Measurements from ENCODE around the gene KCNC1. TPM values are rescaled to one million over a fixed set of nuclear protein-coding genes. Genes with fewer than 3 reads are reported as not detected.

Gene KCNC1
- total RNA-seq, 1 experiment from 2014 or later = 0.20 TPM

DNA sequence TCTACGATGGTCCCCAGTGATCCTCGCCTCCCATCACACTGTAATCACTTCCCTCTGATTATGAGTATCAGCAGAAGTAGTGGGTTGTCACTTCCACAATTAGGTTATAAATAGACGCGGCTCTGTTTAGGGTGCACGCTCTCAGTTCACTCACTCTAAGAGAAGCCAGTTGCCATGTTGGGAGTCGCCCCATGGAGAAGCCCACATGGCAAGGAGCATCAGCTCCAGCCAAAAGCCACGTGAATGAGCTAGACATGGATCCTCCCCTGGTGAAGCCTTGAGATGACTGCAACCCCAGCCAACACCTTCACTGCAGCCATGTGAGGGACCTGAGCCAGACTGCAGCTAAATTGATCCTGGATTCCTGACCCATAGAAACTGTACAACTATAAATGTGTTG is 41.6 kb upstream of the KCNC1 start (continued):
- TF ChIP-seq, protein P1, sequence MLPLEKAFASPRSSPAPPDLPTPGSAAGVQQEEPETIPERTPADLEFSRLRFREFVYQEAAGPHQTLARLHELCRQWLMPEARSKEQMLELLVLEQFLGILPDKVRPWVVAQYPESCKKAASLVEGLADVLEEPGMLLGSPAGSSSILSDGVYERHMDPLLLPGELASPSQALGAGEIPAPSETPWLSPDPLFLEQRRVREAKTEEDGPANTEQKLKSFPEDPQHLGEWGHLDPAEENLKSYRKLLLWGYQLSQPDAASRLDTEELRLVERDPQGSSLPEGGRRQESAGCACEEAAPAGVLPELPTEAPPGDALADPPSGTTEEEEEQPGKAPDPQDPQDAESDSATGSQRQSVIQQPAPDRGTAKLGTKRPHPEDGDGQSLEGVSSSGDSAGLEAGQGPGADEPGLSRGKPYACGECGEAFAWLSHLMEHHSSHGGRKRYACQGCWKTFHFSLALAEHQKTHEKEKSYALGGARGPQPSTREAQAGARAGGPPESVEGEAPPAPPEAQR (CRISPR knock-in tag; IDR thresholded peaks at IDR 0.05) = no peak
- TF ChIP-seq ZNF416 (CRISPR knock-in tag; IDR thresholded peaks at IDR 0.05) (no peak), JUN (CRISPR knock-in tag; IDR thresholded peaks at IDR 0.05) (no peak), PRRX2 (CRISPR knock-in tag; IDR thresholded peaks at IDR 0.05) (no peak), MYBL2 (CRISPR knock-in tag; IDR thresholded peaks at IDR 0.05) (no peak), RELA (CRISPR knock-in tag; IDR thresholded peaks at IDR 0.05; ENCODE audit: borderline replicate concordance) (no peak)
- TF ChIP-seq, protein P2, sequence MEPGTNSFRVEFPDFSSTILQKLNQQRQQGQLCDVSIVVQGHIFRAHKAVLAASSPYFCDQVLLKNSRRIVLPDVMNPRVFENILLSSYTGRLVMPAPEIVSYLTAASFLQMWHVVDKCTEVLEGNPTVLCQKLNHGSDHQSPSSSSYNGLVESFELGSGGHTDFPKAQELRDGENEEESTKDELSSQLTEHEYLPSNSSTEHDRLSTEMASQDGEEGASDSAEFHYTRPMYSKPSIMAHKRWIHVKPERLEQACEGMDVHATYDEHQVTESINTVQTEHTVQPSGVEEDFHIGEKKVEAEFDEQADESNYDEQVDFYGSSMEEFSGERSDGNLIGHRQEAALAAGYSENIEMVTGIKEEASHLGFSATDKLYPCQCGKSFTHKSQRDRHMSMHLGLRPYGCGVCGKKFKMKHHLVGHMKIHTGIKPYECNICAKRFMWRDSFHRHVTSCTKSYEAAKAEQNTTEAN (CRISPR knock-in tag; IDR thresholded peaks at IDR 0.05) = no peak

DNA sequence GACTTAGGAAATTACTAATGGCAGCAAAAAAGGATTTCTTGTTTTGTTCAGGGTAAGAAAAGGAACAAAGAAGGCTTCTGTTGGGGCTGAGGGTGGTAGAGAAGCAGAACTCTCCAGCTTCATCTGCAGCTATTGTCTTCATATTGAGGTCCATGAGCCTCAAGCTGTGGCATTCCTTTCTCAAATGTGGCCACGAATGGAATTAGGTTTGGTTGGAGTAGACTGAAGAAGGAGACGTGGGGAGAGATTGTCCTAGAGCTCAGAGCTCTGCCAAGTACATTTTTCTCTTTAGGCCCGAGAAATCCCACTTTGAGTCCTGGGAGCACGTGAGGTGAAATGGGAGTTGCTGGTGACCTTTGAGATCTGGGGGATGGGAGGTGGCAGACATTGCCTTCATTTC is 41.0 kb upstream of the KCNC1 start:
- ATAC-seq (no peak), DNase-seq (ENCODE audit: low spot score) (no peak)
- no peak for TF ChIP-seq JAZF1 (CRISPR knock-in tag; IDR thresholded peaks at IDR 0.05)
- TF ChIP-seq KAT7 (CRISPR knock-in tag; IDR thresholded peaks at IDR 0.05; ENCODE audit: borderline replicate concordance) = no peak
- TF ChIP-seq, protein P3, sequence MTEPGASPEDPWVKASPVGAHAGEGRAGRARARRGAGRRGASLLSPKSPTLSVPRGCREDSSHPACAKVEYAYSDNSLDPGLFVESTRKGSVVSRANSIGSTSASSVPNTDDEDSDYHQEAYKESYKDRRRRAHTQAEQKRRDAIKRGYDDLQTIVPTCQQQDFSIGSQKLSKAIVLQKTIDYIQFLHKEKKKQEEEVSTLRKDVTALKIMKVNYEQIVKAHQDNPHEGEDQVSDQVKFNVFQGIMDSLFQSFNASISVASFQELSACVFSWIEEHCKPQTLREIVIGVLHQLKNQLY (CRISPR knock-in tag; IDR thresholded peaks at IDR 0.05) = no peak
- TF ChIP-seq FOXK1 (CRISPR knock-in tag; IDR thresholded peaks at IDR 0.05) = no peak
- TF ChIP-seq NFE2L1 (CRISPR knock-in tag; IDR thresholded peaks at IDR 0.05) = no peak
- TF ChIP-seq SMAD3 (CRISPR knock-in tag; IDR thresholded peaks at IDR 0.05; ENCODE audit: borderline replicate concordance) = no peak
- no peak for TF ChIP-seq IRF2 (CRISPR knock-in tag; IDR thresholded peaks at IDR 0.05; ENCODE audit: borderline replicate concordance, low read depth)
- TF ChIP-seq, protein P4, sequence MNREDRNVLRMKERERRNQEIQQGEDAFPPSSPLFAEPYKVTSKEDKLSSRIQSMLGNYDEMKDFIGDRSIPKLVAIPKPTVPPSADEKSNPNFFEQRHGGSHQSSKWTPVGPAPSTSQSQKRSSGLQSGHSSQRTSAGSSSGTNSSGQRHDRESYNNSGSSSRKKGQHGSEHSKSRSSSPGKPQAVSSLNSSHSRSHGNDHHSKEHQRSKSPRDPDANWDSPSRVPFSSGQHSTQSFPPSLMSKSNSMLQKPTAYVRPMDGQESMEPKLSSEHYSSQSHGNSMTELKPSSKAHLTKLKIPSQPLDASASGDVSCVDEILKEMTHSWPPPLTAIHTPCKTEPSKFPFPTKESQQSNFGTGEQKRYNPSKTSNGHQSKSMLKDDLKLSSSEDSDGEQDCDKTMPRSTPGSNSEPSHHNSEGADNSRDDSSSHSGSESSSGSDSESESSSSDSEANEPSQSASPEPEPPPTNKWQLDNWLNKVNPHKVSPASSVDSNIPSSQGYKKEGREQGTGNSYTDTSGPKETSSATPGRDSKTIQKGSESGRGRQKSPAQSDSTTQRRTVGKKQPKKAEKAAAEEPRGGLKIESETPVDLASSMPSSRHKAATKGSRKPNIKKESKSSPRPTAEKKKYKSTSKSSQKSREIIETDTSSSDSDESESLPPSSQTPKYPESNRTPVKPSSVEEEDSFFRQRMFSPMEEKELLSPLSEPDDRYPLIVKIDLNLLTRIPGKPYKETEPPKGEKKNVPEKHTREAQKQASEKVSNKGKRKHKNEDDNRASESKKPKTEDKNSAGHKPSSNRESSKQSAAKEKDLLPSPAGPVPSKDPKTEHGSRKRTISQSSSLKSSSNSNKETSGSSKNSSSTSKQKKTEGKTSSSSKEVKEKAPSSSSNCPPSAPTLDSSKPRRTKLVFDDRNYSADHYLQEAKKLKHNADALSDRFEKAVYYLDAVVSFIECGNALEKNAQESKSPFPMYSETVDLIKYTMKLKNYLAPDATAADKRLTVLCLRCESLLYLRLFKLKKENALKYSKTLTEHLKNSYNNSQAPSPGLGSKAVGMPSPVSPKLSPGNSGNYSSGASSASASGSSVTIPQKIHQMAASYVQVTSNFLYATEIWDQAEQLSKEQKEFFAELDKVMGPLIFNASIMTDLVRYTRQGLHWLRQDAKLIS (CRISPR knock-in tag; IDR thresholded peaks at IDR 0.05; ENCODE audit: borderline replicate concordance) = no peak
- TF ChIP-seq ZNF138 (CRISPR knock-in tag; conservative IDR thresholded peaks at IDR 0.05) = no peak
- TF ChIP-seq SMAD4 (CRISPR knock-in tag; IDR thresholded peaks at IDR 0.05) = no peak
- TF ChIP-seq ZNF219 (CRISPR knock-in tag; IDR thresholded peaks at IDR 0.05; ENCODE audit: borderline replicate concordance) = no peak
- no peak for TF ChIP-seq RORB (CRISPR knock-in tag; IDR thresholded peaks at IDR 0.05)
- TF ChIP-seq MYBL2 (CRISPR knock-in tag; IDR thresholded peaks at IDR 0.05) = no peak
- no peak for TF ChIP-seq ESRRA (CRISPR knock-in tag; IDR thresholded peaks at IDR 0.05; ENCODE audit: borderline replicate concordance)
- TF ChIP-seq CREM (CRISPR knock-in tag; IDR thresholded peaks at IDR 0.05) = no peak
- no peak for TF ChIP-seq TEAD1 (CRISPR knock-in tag; IDR thresholded peaks at IDR 0.05)
- TF ChIP-seq, protein P1 (CRISPR knock-in tag; IDR thresholded peaks at IDR 0.05) = no peak
- peaks cover 59% of the 10 kb centered on the region for H3K27me3 Mint-ChIP-seq (ENCODE audit: low read depth)
- no peak overlapping the region for H3K4me3 Mint-ChIP-seq
- POLR2A ChIA-PET = no interaction called here
- no peaks in the 10 kb centered on the region for H3K9me3 Mint-ChIP-seq
- no peaks in the 10 kb centered on the region for H3K36me3 Mint-ChIP-seq
- H3K27ac Mint-ChIP-seq = no peak overlapping the region
- CTCF ChIA-PET = interaction anchor here (1.1 to 1.5 kb wide), 2 partner anchors 37 to 66 kb away, joined by 3 to 4 read pairs; no protein-coding TSS in a partner anchor
- peaks cover 4% of the 10 kb centered on the region; the same call in 1 of the 2 replicates for H3K4me1 Mint-ChIP-seq
